Raji (cell line): Measurements from ENCODE around the gene FBLN2.

Source experiments
- POLR2A ChIP-seq: IDR thresholded peaks from 2 replicates; pipeline ENCODE4 v1.6.1; 2011; ENCODE audit warnings: low read depth, low read length, control low read depth; ENCODE audit not compliant: insufficient read depth

Gene FBLN2

DNA sequence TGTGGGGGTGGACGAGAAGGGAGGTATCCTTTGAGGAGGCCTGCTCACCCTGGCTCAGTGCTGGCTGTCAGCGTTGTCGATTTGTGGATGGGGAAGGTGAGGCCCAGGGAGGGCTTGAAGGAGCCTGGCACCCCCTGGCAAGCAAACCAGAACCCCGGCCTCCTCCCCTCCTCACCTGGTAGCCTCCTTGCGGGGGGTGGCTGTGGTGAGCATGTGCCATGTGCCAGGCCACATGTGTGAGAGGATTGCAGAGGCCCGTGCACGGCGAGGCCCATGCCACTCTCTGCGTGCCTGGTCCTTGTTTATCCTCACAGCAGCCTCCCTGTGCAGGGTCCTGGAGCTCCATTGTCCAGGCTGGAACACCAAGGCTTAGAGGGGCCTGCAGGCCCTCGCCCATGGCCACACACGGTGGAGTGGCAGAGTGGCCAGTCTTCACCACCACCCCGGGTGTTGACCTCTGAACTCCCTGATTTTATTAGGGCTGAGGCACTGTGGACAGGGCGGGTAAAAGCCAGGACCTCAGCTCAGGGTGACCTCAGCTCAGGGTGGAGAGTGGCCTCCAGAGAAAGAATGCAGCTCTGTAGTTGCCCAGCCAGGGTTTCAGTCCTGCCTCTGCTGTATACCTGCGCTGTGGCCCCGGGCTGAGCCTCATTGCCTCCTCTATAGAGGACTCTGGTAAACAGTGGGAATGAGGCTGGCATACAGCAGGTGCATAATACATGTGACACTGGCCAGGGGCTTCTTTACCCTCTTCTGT lies 39.7 kb upstream of the FBLN2 start:
- TF ChIP-seq POLR2A: no peak

DNA sequence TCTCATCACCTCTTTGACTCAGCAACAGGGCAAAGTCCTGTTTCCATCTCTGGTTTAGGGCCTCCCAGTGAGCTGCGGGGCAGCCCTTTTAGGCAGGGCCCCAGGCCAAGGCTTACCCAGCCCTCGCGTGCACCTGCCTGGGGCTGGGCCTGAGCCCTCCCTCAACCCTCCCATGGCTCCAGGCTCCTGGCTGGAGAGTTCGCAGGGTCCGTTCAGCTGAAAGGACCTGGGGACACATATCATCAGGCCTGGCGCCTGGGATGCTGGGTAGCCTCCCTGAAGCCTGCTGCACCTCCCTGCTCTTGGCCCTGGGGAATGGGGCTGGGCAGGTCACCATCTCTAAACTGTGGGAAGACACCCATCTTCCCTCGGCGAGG lies 39.1 kb upstream of the FBLN2 start:
- no peak for TF ChIP-seq POLR2A

- no peak for TF ChIP-seq POLR2A
Measured at GRCh38 chr3:13512451-13512850, 36.5 kb upstream of the FBLN2 start.

GRCh38 chr3:13513051-13513912 lies 35.6 kb upstream of the FBLN2 start:
- no peak for TF ChIP-seq POLR2A

DNA sequence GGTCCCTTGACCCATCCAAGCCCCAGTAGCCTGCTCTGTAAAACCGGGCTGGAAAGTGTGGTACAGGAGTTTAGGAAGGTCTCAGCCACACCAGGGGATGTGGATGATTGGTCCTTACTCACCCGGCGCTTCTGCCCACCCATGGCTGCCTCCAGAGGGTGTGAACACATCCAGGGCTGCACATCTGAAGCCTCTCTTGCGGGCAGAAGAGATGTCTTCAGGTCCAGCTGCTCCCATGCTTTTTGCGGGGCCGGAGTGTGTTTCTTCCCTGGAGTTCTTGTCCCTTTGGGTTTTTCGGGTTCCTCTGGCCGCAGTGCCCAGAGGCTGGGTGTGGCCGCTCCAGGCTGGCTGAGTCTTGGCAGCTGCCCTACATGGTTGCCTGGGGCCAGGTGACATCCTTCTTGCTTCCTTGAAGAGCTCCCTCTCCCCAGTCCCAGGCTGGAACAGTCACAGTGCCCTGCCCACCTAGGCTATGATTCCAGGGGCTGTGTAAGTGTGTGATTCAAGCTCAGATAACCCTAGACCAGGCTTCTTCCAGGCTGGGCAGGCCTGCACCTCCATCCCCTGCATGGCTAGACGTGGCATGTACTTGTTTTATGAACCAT lies 34.9 kb upstream of the FBLN2 start:
- no peak for TF ChIP-seq POLR2A

- TF ChIP-seq POLR2A: no peak
Measured at GRCh38 chr3:13514639-13515435, 34.1 kb upstream of the FBLN2 start.

- no peak for TF ChIP-seq POLR2A
Measured at GRCh38 chr3:13515786-13516759, 32.9 kb upstream of the FBLN2 start.

DNA sequence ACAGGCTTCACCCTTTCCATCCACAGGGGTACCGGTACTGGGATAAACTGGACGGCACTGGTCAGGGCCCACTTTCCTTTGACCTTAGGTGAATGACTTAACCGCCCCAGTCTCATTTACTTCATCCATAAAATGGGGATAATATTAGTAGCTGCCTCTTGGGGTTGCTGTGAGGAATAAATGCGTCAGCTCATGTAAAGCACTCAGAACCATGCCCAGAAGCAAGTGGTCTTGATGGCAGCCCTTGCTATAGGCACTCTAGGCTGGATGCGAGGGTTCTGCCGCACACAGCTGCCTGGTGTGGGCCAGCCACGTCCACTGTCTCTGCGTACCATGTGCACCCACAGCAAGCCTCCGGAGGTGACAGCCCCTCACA lies 32.2 kb upstream of the FBLN2 start:
- no peak for TF ChIP-seq POLR2A

- TF ChIP-seq POLR2A: no peak
Measured at GRCh38 chr3:13517253-13517977, 31.5 kb upstream of the FBLN2 start.

DNA sequence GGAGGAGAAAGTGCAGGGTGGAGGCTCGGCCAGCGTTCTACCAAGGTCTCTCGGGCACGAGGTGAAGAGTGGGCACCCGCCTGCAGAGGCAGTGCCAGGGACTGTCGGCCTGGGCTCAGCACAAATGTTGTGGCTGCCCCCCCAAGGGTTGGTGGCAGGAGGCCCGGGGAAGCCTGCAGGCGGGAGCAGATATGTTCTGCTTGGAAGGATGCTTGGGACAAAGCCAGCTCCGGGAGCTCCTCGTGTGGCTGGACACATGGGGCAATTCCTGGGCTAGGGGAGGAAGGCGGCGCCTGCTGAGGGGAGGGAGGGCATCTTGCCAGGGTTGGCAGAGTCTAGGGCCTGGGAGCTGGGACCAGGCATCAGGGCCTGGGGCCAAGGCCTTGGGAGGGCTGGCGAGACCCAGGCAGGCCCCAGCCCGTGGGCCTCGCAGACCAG lies 30.4 kb upstream of the FBLN2 start:
- TF ChIP-seq POLR2A: no peak

DNA sequence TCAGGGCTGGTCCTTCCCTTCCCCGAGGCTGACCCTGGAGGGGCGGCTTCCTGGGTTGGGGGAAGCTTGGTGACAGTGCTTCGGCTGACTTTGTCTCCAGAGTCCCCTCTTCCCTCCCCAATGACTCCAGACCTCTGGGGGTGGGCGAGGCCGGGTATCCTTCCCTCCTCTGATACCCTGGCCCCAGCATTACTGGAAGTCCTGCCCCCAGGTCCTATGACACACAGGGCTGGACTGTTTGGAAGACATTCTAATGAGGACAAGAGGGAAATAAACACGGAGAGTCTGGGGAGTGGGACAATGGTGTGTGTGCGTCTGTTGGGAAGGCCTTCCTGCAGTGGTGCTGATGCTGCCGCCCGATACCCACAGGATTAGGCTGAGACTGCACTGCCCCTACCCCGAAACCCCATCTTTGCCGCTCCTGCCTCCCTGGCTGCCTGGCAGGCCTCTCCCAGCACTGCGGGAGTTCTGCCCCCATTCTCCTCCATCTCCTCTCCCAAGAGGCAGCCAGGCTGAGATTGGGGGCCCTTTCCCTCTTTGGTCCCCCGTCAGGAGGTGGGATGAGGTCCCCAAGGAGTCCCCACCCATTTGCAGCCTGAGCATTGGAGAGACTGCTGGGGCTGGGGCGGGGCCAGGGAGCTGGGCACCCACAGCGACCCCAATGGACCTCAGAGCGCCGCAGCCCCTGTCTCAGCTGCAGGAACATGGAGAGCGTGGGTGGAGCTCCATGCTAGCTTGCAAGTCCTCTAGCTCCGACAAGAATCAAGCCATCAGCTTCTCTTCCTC lies 29.7 kb upstream of the FBLN2 start:
- no peak for TF ChIP-seq POLR2A

DNA sequence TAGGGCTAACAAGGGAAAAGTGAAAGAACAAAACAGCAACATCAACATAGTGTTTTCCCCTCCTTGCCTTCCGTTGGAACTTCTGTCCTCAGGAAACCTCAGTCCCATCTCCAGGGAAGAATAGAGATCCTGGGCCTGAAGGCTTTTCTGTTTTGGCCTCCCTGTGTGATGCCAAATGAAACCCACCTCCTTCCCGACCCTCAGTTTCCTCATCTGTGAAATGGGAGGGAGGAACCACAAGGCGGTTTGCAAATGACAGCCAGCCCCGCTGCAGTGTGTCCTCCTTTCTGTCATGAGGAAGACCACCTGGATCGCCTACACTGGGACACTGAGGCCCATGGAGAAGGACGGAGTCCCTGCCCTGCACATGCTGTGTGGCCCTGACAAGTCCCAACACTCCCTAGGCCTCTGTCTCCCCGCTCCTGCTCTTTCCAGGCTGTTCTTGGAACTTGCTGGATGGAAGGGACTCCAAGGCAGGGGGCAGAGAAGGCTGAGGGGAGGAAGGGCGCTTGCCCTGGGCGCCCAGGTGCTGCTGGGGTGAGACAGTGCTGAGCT lies 28.5 kb upstream of the FBLN2 start:
- no peak for TF ChIP-seq POLR2A
